K562 (cell line): ENCODE data around the gene SLC30A7. TPM values are rescaled to one million over a fixed set of nuclear protein-coding genes. Genes with fewer than 3 reads are reported as not detected.

Experiments
- ARID1B ChIP-seq: fragments of 450-650 bp; IDR thresholded peaks from 2 replicates; pipeline ENCODE4 v1.6.1; 2016; ENCODE audit warnings: antibody characterized with exemption, mild to moderate bottlenecking, inconsistent platforms
- CREM ChIP-seq: IDR thresholded peaks from 2 replicates; pipeline ENCODE4 v1.6.1; 2014; ENCODE audit warnings: antibody characterized with exemption, low read depth
- FOXK1 ChIP-seq: sonication (generic); formaldehyde crosslinking; IDR thresholded peaks from 2 replicates; pipeline ENCODE4 v1.8.0; 2022; ENCODE audit warnings: missing genetic modification reagents, mild to moderate bottlenecking, borderline replicate concordance
- MCM7 ChIP-seq, 2 experiments: fragments of 450-650 bp; IDR thresholded peaks; 2 replicates each; pipeline ENCODE4 v1.6.1; 2016 to 2018
- RBM17 ChIP-seq: fragments of 200-400 bp; formaldehyde crosslinking; IDR thresholded peaks from 2 replicates; pipeline ENCODE4 v1.6.1; 2017; ENCODE audit warnings: low read depth, mild to moderate bottlenecking, low read length, borderline replicate concordance
- SMC3 ChIP-seq: conservative IDR thresholded peaks from 2 replicates; pipeline ENCODE4 v1.6.1; 2011; ENCODE audit warnings: low read depth, low read length, improper control_type of control experiment; ENCODE audit not compliant: insufficient read depth
- ZBTB7A ChIP-seq: IDR thresholded peaks from 2 replicates; pipeline ENCODE4 v1.6.1; 2011; ENCODE audit warnings: low read depth, mild to moderate bottlenecking, low read length, moderate library complexity, borderline replicate concordance; ENCODE audit not compliant: control insufficient read depth
- ZEB2 ChIP-seq: fragments of 450-650 bp; IDR thresholded peaks from 2 replicates; pipeline ENCODE4 v1.6.1; 2016
- ZKSCAN8 ChIP-seq: fragments of 200-800 bp; sonication (Bioruptor generic); IDR thresholded peaks from 2 replicates; pipeline ENCODE4 v1.6.1; 2016; ENCODE audit warnings: missing genetic modification characterization, missing compliant biosample characterization
- ZNF551 ChIP-seq: fragments of 250-450 bp; sonication (Bioruptor Pico); IDR thresholded peaks from 2 replicates; pipeline ENCODE4 v1.5.0; 2021; ENCODE audit warnings: mild to moderate bottlenecking, moderate library complexity
- polyA plus RNA-seq, 8 experiments: library from polyadenylated mRNA; depleted of rRNA in 4 of 8; stranded (reverse) in 5 of 8; unstranded in 3 of 8; fragments of >200 nt; fragmentation: Nextera tagmentation in 2 of 8; fragmentation: Illumina TruSeq in 1 of 8; extraction: Ambion mirVana in 2 of 8; extraction: Trizol in 1 of 8; gene quantifications; 2 replicates each; pipeline versions ENCODE4 v1.2.1 to v1.2.3, GENCODE V29; 2011 to 2014; ENCODE audit warnings: inconsistent platforms in 1 of 8, missing spikeins in 1 of 8
- total RNA-seq, 7 experiments: library from RNA; depleted of rRNA in 6 of 7; stranded (reverse); fragments of >200 nt in 6 of 7; fragmentation: Illumina TruSeq in 2 of 7; extraction: Trizol in 2 of 7; gene quantifications; 2 replicates each; pipeline versions ENCODE4 v1.2.1 to v1.2.3, GENCODE V29; 2011 to 2021; ENCODE audit warnings: low replicate concordance in 1 of 7
- TF ChIP-seq, protein P1 (sequence below): fragments of 250-450 bp; sonication (Bioruptor Pico); IDR thresholded peaks from 2 replicates; pipeline ENCODE4 v1.5.0; 2021; ENCODE audit warnings: mild to moderate bottlenecking, moderate library complexity
- TF ChIP-seq, protein P2 (sequence below), 2 experiments: fragments of 450-650 bp; conservative IDR thresholded peaks; 2 replicates each; pipeline ENCODE4 v1.6.1; 2017; ENCODE audit warnings: mild to moderate bottlenecking in 2 of 2, moderate library complexity in 2 of 2
- TF ChIP-seq, protein P3 (sequence below): fragments of 250-450 bp; sonication (Bioruptor Pico); IDR thresholded peaks from 2 replicates; pipeline ENCODE4 v1.5.0; 2021
- TF ChIP-seq, protein P4 (sequence below): fragments of 450-650 bp; formaldehyde crosslinking; IDR thresholded peaks from 2 replicates; pipeline ENCODE4 v1.4.0; 2020; ENCODE audit warnings: mild to moderate bottlenecking, mixed read lengths
- TF ChIP-seq, protein P5 (sequence below): fragments of 450-650 bp; IDR thresholded peaks from one replicate; pipeline ENCODE4 v1.6.1; 2018; ENCODE audit warnings: mild to moderate bottlenecking, moderate library complexity; ENCODE audit not compliant: partially characterized antibody
- TF ChIP-seq, protein P6 (sequence below): fragments of 150-350 bp; conservative IDR thresholded peaks from 2 replicates; pipeline ENCODE4 v1.6.1; 2014; ENCODE audit warnings: low read length

Gene SLC30A7
- total and polyA plus RNA-seq, 9 of the 15 experiments (the other 6 are each of a cell fraction or from before 2014, with no cell fraction given): 3.5 to 17.1 (median 7.2) TPM

DNA sequence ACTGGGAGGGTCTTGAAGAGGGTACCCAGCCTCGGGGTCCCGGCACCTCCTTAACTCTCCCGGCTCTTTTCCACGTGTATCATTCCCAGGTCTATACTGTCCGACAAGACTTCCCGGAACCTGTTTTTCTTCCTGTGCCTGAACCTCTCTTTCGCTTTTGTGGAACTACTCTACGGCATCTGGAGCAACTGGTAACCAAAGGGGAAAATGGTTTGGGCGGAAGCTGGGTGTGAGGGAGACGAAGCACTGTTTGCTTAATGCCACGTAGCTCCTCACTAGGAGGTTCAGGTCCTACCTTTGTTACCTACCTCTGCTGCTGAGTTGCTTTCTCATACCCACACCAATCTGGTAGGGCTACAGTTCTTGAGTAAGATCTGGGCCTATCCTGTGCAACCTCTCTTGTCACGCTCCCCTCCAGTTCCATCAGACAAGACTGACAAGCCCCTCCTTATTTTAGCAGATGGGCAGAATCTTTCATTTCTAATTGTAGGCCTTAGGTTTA lies 642 bp downstream of the SLC30A7 start (continued):
- no peak for TF ChIP-seq MCM7 (IDR thresholded peaks at IDR 0.05)
- no peak for TF ChIP-seq ARID1B
- no peak for TF ChIP-seq SMC3
- TF ChIP-seq ZBTB7A: no peak
- TF ChIP-seq, protein P1, sequence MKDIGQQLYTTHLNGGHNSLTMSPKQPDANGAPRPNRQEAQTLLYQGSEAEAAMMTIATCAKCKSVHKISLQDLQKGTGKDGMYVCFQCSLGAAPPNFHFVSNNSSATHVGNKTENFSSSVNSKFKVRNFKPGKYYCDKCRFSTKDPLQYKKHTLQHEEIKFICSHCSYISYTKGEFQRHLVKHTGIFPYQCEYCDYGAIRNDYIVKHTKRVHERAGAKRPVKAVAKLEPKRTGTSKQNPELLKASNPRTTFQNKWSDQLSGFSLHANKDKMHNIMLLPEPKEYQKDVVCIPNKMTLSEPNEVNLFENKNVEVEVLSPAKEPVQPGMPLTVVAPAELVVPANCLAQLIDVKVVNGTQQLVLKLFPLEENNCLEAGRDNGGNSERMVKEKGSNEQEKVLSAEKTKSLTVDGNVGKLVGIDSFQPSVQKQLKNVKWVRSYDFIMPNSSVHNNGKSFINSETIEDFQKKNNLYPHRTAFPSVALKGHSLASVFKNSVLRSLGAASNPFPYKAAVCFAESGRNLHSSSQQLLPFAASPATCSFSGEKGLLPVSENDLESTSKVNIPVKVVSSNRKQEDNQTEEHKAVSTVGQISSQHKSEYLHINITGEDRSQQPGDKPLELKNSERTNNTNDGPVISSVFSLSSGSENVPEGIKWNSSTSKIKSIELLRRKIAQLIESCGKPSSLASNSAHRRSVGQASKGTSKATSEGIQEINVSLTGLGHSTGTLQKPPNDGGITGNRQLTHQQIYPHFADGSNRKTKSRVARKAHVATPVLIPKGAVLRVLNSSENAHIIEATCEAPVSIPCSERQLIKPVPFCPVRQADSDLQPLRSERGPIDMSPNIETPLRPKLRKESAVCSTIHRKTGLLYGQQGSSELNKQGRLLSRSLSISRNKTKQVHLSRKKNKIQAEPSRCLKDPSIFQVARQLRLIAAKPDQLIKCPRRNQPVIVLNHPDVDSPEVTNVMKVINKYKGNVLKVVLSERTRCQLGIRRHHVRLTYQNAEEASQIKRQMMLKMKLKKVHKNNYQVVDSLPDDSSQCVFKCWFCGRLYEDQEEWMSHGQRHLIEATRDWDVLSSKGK: no peak
- no peak for TF ChIP-seq RBM17
- TF ChIP-seq ZNF551 (CRISPR knock-in tag): no peak
- TF ChIP-seq FOXK1 (CRISPR knock-in tag): no peak
- no peak for TF ChIP-seq ZEB2
- TF ChIP-seq, protein P2, sequence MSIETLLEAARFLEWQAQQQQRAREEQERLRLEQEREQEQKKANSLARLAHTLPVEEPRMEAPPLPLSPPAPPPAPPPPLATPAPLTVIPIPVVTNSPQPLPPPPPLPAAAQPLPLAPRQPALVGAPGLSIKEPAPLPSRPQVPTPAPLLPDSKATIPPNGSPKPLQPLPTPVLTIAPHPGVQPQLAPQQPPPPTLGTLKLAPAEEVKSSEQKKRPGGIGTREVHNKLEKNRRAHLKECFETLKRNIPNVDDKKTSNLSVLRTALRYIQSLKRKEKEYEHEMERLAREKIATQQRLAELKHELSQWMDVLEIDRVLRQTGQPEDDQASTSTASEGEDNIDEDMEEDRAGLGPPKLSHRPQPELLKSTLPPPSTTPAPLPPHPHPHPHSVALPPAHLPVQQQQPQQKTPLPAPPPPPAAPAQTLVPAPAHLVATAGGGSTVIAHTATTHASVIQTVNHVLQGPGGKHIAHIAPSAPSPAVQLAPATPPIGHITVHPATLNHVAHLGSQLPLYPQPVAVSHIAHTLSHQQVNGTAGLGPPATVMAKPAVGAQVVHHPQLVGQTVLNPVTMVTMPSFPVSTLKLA (conservative IDR thresholded peaks at IDR 0.05): no peak
- no peak for TF ChIP-seq ZKSCAN8 (CRISPR knock-in tag)
- TF ChIP-seq CREM: peak; percentile 31; the same call in 1 of the 2 replicates
- TF ChIP-seq, protein P3, sequence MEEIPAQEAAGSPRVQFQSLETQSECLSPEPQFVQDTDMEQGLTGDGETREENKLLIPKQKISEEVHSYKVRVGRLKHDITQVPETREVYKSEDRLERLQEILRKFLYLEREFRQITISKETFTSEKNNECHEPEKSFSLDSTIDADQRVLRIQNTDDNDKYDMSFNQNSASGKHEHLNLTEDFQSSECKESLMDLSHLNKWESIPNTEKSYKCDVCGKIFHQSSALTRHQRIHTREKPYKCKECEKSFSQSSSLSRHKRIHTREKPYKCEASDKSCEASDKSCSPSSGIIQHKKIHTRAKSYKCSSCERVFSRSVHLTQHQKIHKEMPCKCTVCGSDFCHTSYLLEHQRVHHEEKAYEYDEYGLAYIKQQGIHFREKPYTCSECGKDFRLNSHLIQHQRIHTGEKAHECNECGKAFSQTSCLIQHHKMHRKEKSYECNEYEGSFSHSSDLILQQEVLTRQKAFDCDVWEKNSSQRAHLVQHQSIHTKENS (CRISPR knock-in tag): no peak
- TF ChIP-seq, protein P4, sequence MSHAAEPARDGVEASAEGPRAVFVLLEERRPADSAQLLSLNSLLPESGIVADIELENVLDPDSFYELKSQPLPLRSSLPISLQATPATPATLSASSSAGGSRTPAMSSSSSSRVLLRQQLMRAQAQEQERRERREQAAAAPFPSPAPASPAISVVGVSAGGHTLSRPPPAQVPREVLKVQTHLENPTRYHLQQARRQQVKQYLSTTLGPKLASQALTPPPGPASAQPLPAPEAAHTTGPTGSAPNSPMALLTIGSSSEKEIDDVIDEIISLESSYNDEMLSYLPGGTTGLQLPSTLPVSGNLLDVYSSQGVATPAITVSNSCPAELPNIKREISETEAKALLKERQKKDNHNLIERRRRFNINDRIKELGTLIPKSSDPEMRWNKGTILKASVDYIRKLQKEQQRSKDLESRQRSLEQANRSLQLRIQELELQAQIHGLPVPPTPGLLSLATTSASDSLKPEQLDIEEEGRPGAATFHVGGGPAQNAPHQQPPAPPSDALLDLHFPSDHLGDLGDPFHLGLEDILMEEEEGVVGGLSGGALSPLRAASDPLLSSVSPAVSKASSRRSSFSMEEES (CRISPR knock-in tag): no peak
- TF ChIP-seq, protein P5, sequence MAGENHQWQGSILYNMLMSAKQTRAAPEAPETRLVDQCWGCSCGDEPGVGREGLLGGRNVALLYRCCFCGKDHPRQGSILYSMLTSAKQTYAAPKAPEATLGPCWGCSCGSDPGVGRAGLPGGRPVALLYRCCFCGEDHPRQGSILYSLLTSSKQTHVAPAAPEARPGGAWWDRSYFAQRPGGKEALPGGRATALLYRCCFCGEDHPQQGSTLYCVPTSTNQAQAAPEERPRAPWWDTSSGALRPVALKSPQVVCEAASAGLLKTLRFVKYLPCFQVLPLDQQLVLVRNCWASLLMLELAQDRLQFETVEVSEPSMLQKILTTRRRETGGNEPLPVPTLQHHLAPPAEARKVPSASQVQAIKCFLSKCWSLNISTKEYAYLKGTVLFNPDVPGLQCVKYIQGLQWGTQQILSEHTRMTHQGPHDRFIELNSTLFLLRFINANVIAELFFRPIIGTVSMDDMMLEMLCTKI: no peak
- TF ChIP-seq, protein P6, sequence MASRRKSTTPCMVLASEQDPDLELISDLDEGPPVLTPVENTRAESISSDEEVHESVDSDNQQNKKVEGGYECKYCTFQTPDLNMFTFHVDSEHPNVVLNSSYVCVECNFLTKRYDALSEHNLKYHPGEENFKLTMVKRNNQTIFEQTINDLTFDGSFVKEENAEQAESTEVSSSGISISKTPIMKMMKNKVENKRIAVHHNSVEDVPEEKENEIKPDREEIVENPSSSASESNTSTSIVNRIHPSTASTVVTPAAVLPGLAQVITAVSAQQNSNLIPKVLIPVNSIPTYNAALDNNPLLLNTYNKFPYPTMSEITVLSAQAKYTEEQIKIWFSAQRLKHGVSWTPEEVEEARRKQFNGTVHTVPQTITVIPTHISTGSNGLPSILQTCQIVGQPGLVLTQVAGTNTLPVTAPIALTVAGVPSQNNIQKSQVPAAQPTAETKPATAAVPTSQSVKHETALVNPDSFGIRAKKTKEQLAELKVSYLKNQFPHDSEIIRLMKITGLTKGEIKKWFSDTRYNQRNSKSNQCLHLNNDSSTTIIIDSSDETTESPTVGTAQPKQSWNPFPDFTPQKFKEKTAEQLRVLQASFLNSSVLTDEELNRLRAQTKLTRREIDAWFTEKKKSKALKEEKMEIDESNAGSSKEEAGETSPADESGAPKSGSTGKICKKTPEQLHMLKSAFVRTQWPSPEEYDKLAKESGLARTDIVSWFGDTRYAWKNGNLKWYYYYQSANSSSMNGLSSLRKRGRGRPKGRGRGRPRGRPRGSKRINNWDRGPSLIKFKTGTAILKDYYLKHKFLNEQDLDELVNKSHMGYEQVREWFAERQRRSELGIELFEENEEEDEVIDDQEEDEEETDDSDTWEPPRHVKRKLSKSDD: no peak
